ENCODE measurements around the gene ZYX.

Gene ZYX, protein sequence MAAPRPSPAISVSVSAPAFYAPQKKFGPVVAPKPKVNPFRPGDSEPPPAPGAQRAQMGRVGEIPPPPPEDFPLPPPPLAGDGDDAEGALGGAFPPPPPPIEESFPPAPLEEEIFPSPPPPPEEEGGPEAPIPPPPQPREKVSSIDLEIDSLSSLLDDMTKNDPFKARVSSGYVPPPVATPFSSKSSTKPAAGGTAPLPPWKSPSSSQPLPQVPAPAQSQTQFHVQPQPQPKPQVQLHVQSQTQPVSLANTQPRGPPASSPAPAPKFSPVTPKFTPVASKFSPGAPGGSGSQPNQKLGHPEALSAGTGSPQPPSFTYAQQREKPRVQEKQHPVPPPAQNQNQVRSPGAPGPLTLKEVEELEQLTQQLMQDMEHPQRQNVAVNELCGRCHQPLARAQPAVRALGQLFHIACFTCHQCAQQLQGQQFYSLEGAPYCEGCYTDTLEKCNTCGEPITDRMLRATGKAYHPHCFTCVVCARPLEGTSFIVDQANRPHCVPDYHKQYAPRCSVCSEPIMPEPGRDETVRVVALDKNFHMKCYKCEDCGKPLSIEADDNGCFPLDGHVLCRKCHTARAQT

DNA sequence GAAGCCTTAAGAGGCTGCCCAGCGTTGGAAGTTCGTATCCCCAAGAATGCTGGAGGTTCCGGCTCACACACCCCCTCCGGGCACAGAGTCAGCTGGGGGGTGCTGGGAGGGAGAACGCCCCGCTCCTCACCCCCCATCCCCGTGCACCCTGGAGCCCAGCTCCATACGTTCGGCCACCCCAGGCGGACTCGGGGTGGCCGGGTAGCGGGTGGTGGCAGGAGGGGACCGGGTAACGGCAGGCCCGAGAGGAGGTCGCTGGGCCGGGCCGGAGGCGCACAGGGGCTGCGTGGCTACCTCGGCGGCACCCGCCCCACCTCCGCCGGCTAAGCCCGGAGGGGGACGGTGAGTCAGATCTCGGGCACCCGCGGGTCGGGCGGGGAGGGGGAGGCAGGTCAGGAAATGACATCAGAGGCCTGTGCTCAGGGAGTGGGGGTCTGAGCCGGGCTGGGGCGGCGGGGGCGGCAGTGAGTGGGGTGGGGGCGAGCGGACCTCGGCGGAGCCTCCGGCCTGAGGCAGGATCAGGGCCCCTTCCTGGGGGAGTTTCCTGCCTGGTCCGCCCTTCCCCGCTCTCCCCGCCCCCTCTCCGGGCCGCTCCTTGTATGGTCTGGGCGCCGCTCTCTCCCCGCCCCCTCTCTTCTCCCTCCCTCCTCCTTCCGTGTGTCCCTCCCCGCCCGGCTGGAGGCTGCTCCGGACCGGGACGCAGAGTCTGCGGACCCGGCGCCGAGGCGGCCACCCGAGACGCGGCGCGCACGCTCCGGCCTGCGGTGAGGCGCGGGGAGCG is at the start of gene ZYX:
TSS of gene ZYX (plus strand) at position 700 of the 781 bp plus-strand sequence. CDS start 227 bp downstream, outside the sequence.
- peak; percentile 80 to 83 for DNase-seq (ENCODE audit: low read depth in 2 of 2)

DNA sequence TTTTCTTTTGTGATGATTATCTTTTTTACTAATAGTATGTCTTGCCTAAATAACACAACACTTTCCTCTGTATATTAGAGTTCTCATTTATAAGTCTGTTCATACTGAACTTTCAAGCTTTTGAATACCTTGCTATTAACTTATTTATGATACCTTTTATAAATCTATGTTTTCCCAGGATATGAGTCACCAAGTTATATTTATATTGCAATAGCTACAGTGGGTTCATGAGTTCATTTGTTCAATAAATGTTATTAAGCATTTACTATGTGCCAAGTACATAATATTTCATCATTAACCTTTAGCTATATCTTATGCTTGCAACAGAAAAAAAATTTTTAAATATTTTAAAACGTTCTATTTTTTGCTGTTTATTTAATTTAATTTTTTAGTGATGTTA is 46.9 kb upstream of the ZYX start:
- no peak for DNase-seq (ENCODE audit: low read depth in 2 of 2)

DNA sequence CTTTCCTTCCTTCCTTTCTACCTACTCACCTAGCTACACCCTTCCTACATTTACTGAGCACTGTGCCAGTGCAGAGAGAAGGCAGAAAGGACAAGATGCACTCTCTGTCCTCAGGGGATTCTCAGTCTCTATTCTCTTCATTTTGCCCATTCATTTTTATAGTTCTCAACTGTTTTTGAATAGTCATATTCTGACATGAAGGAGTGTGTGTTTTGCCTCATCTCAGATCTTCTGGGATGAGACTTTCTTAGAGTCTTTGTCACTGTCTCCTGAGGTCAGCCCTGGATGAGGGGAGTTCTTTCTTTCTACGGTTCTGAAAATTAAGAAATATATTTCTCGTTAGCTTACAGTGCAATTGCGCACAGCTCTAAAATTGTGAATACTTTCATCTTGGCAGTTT is 43.9 kb upstream of the ZYX start:
- no peak for DNase-seq (ENCODE audit: low read depth in 2 of 2)

DNA sequence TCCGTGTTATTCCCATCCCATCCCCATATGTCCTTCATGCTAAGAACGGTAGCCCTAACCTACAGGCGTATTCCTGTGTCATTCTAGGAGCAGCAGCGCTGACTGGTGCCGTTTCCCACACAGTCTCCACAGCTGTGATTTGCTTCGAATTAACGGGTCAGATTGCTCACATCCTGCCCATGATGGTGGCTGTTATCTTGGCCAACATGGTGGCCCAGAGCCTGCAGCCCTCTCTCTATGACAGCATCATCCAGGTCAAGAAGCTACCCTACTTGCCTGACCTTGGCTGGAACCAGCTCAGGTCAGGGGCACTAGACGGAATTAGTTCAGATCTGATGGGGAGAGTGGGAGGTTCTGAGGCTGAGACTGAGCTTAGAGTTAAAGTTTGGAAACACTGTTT is 39.3 kb upstream of the ZYX start:
- DNase-seq (ENCODE audit: low read depth in 2 of 2): no peak

DNA sequence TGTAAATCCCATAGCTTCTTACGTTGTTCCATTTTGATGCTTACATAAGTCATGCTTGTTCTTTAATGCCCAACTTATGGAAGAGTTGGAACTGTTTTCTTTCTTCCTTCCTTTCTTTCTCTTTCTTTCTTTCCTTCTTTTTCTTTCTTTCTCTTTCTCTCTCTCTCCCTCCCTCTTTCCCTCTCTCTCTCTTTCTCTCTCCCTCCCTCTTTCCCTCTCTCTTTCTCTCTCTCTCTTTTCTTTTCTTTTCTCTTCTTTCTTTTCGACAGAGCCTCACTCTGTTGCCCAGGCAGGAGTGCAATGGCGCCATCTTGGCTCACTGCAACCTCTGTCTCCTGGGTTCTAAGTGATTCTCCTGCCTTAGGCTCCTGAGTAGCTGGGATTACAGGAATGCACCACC is 37.5 kb upstream of the ZYX start:
- no peak for DNase-seq (ENCODE audit: low read depth in 2 of 2)

DNA sequence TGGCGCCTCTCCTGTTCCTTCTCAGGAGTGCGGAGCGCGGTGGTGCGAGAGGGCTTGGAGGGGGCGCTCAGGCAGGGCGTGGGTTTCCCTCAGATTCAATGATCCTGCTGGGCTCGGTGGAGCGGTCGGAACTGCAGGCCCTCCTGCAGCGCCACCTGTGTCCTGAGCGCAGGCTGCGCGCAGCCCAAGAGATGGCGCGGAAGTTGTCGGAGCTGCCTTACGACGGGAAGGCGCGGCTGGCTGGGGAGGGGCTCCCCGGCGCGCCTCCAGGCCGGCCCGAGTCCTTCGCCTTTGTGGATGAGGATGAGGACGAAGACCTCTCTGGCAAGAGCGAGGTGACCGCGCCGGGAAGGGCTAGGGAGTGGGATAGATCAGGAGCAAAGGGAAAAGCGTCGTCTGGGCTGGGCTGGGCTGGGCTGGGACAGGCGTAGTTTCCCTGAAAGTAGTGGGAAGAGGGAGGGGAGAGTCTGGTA is 35.7 kb upstream of the ZYX start:
- peak; percentile 41 to 53 for DNase-seq (ENCODE audit: low read depth in 2 of 2)

DNA sequence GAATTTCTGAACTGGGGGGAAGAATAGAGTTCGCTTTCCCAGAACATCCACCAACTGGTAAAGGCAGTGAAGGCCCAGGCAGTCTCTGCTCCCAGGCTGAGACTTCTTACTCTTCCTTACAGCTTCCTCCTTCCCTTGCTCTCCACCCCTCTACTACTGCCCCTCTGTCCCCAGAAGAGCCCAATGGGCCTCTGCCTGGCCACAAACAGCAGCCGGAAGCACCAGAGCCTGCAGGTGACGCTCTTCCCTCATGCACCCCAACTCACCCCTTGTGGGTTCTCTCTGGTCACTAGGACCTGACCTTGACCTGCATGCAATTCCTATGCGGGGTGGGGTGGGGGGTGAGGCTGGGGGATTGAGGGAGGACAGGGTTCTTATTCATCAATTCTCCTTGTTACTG is 35.1 kb upstream of the ZYX start:
- no peak for DNase-seq (ENCODE audit: low read depth in 2 of 2)

DNA sequence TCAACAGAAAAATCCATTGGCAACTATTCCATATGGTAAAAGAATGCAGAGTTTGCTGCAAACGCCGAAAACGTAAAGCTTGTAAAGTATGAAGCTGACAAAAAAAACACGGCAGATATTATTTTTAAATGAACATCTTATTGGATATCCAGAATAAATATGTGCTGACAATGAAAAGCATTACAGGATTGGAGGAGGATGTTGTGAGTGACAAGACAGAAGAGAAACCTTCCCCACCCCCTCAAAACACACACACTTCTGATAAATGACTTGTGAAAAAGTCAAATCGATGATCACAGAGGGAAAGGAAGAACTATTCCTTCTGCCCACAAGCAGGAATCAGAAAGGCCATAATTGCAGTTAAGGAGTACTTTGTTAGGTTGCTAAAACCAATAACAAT is 33.2 kb upstream of the ZYX start:
- no peak for DNase-seq (ENCODE audit: low read depth in 2 of 2)

DNA sequence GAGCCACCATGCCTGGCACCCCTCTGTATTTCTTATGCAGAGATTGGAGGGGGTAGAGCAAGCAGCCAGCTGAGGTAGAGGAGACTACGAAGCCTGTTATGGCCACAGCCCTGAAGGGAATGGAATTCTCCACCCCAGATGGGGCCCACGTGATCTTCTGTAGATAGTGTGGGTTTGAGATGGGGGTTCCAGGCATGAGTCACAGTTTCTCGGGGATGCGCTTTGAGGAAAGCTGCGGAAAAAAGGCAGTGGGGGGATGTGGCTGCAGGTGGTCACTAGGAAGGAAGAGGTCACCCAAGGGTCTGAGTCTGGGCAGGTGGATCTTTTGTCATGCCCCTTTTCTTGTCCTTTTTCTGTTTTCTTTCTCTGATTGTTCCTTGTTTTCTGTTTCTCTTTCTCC is 30.1 kb upstream of the ZYX start:
- DNase-seq (ENCODE audit: low read depth in 2 of 2): no peak

DNA sequence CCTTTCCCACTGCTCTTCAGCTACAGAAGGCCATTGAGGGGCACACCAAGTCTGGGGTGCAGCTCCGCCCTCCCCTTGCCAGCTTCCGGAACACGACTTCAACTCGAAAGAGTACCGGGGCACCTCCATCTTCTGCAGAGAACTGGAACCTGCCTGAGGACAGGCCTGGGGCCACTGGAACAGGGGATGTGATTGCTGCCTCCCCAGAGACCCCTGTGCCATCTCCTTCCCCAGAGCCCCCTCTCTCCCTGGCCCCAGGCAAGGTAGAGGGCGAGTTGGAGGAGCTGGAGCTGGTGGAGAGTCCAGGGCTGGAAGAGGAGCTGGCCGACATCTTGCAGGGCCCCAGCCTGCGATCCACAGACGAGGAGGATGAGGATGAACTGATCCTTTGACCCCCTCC is 29.6 kb upstream of the ZYX start:
- no peak for DNase-seq (ENCODE audit: low read depth in 2 of 2)

DNA sequence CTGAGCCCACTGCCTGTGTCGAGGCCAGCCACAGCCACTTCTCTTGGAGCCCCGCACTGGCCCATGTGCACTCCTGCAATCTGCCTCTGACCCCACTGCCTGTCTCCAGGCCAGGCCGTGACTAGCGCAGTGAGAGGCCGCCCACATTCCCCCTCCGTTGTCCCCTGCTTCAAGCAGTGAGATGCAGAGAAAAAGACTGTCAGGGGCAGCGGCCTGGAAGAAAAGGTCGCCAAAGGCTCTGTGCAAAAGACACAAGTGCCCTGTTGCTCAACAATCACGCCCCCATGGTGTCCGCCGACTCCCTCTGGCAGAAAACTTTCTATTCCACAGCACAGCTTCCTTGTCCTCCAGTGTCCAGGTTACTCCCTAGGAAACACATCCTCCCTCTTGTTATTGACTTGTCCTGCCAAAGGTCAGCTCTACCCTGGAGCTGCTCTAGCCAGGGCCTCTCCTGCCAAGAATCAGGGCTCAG is 28.6 kb upstream of the ZYX start:
- DNase-seq (ENCODE audit: low read depth in 2 of 2): no peak

DNA sequence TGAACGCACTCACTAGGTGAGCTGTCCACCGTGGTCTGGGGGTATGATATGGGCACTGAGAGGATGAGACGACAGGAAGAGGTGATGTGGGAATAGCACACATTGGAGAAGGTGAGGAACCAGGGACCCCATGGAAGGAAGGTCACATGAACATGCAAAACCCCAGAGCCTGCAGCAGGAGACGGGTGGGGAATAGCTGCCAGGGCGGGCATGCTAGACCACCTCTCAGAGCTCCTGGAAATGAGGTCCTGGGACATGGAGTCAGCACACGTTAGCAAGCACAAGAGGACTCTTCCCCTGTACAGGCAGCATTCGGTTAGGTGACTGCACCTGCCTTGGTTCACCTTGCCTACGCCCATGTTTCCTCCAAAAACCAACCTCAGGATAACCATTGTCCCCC is 26.8 kb upstream of the ZYX start:
- DNase-seq (ENCODE audit: low read depth in 2 of 2): no peak

DNA sequence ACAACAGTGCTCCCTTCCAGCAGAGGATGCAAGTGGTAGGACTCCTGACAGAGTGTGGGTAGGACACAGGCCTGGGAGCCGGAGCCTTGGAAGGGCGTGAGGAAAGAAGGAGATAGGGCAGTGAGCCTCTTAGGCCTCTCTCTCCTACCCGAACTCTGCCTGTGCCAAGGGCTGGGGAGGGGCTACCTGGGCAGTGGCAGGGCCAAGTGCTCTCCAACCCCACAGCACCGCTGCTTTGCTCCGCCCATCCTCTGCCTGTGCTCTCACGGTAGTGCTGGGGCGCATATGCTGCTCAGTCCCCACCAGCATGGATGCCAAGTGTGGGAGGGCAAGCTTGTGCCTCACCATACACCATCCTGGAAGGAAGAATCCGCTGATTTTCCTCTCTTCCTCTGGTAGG is 26.2 kb upstream of the ZYX start:
- DNase-seq (ENCODE audit: low read depth in 2 of 2): no peak

DNA sequence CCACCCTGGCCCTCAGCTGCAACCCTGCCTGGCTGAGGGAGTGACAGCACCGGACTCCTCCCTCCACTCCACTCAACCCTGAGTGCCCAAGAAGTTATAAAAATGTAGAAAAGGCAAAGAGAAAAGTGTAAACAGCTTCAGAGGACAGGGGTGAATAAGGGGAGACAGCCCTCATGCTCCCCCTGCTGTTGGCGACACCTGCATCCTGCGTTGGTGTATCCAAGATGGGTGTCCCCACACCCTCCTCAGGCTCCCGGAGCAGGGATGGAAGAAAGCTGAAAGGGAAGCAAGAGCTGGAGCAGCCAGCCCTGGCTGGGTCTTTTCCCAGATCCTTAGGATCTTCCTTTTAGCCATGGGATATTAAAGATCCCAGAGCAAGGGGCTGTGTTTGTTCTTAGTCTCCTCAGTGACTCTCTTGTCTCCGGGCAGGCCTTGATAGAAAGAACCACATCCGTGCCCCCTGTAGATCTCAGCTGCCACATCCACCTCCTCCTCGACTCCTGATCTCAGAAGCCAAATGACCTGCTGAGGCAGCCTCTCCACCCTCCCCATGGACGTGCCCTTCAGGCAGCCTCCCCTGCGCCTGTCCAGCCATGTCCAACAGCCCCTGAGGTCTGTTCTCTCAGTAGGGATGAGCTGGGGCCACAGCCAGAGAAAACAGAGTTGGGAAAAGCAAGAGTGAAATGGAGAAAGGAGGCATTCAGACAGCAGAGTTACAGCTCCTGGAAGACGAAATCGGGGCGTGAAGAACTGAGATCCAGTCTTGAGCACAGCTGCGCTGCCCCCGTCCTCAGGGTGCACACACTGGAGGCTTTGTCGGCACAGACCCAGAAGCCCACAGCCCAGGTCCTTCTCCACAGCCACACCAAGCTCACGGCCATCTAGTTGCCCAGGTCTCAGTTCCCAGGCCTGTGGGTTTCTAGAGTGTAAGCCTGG is 25.4 kb upstream of the ZYX start:
- DNase-seq (ENCODE audit: low read depth in 2 of 2): no peak

DNA sequence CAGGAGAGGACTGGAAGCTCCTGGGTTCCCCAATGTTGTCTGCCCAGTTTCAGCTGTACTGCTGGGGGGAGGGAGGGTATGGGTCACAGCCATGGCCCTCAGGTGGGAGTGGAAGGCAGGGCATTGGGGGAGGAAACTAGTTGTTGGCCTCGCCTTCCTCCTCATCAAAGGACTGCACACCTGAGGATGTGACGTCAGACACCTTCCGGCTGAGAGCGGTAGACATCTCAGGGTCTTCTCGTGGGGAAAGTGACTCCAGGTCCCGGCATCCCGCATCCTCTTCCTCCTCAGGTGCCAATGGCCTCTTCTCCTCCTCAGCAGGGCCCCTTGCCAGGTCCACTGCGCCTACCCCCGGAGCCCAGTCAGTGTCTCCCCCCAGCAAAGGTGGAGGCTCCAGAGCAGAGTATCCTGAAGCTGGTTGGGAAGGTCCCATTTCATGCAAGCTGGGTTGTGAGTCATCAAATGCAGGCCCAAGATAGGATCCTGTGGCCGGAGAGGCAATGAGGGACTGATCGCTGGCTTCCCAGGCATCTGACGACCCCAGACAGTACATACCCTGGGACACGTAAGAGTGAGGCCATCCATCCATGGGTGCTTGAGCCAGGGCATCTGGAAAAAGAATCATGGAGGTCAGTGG is 24.6 kb upstream of the ZYX start:
- DNase-seq (ENCODE audit: low read depth in 2 of 2): no peak

DNA sequence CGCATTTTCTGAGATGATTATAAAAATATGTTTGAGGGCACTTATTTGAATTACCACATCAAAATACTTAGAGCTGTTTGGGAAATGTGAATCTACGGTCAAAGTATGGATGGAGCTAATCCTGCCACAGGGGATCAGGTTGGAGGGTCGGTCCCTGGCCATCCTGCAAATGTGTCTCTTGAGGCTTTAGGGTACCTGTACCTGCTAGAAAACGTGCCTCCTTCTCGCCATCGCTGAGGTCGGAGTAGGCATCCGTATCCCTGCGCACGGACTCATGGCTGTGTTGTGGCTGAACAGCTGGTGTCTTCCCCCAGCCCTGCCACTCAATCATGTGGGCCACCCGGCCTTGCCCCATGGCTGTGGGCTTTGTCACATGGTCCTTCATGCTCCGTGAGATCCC is 22.5 kb upstream of the ZYX start:
- no peak for DNase-seq (ENCODE audit: low read depth in 2 of 2)

DNA sequence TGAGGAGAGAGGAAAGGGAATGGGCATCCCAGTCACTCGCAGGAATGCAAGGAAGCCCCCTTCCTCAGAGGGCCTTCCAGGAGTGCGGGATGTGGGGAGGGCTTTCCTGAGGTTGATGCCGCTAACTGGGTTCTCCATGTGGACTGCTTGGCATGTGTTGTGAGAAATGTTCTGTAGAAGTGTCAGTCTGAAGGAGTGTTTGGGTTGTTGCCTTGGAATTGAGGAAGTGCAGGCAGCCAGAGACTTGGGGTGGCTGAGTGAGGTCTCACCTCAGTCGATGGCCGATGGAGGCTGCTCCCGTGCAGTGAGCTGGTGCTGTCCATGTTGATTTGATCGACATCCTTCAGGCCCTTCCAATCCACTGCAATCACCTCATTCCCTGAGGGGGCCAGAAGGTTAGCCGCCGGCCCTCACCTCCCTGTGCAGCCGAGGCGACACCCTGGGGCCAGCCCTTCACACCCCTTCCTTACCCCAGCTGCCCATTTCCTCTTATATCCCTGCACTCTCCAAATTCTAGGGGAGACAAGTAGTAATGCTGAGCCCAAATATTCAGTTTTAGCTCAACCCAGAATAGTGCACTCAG is 21.3 kb upstream of the ZYX start:
- no peak for DNase-seq (ENCODE audit: low read depth in 2 of 2)

DNA sequence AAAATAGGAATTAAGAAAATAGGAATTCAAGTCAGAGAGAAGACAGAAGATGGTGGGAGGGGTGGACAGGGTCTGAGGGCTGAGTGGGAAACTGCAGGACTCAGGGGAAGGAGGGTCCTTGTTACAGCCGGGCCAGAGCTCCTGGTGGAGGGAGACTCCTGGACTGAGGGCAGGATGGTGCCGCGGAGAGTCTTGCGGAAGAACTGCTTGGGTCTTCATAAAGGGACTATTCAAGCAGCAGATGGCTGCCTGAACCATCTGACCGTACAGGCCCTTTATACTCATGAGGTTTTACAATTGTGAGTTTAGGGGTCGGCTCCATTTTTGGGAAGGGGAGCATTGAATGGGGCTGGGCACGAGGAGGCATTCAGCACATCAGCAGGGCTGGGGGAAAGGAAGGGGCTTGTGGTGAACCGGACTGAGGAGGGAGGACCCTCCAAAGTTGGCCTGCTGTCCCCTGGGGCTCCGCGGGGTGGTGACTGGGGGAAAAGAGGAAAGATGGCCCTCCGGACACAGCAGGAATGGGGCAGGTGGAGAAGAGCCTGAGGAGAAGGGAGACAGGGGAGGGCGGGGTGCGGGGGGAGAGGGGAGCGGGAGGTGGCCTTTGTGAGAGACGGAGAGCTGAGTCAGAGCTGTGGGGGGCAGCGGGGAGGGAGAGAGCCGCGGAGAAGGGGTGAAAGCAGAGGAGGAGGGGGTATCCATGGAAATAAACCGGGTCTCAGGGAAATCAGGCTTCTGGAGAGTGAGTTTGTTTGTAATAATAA is 20.2 kb upstream of the ZYX start:
- no peak for DNase-seq (ENCODE audit: low read depth in 2 of 2)

DNA sequence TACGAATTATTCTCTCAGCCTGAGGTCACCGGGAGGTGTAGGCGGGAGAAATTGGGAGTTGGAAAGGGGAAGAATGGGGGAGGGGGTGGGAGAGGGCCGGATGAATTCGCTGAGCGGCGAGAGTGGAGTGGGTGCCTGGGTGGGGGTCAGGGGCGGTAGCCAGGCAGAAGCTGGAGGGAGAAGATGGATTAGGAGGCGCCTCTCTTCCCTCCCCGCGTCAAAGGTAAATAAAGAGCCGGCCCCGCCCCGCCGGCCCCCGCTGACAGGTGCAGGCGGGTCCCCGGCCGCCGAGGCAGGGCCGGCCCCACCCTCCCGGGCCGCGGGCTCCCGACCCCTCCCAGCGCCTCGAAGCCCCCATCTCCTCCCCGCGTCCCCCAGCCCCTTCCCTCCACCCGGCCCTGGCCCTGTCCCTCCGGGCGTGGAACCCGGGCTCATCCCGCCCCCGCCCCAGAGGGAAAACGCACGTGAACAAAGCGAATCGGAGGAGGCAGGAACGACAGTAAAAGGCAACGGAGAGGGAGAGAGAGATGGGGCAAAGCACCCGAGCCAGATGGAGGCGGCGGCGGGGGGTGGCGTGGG is 19.5 kb upstream of the ZYX start:
- DNase-seq (ENCODE audit: low read depth in 2 of 2): no peak
